ENCODE results near the gene FXYD2.

DNA sequence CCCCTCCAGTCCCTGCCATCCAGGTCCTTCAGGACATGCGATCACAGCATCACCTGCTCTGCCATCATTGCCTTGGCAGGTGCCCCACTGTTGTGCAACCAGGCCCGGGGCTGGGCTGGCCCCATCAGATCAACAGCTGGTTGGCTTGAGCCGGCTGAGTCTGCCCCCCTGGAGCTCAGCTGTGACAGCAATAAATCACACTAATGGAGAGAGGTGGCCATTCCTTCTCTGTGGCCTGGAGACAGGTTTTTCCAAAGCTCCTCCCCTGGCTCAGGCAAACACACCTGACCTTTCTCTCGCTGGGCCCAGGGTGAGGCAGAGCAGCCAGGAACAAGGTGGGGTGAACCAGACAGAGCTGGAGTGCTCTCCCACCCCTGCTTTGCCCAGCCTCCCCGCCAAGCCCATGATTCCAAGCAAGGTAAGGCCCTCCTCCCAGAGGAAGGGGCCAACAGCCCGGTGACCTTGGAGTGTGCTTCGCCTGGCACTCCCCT lies 8.9 kb upstream of the FXYD2 start:
- TF ChIP-seq, protein P1, sequence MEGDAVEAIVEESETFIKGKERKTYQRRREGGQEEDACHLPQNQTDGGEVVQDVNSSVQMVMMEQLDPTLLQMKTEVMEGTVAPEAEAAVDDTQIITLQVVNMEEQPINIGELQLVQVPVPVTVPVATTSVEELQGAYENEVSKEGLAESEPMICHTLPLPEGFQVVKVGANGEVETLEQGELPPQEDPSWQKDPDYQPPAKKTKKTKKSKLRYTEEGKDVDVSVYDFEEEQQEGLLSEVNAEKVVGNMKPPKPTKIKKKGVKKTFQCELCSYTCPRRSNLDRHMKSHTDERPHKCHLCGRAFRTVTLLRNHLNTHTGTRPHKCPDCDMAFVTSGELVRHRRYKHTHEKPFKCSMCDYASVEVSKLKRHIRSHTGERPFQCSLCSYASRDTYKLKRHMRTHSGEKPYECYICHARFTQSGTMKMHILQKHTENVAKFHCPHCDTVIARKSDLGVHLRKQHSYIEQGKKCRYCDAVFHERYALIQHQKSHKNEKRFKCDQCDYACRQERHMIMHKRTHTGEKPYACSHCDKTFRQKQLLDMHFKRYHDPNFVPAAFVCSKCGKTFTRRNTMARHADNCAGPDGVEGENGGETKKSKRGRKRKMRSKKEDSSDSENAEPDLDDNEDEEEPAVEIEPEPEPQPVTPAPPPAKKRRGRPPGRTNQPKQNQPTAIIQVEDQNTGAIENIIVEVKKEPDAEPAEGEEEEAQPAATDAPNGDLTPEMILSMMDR (conservative IDR thresholded peaks at IDR 0.05) = no peak
- TF ChIP-seq ZFX (IDR thresholded peaks at IDR 0.05) = no peak
